Sigmoid colon (tissue), 7 donors: ENCODE data around the gene HELZ2. TPM values are rescaled to one million over a fixed set of nuclear protein-coding genes. Genes with fewer than 3 reads are reported as not detected.

Experiments used
- DNase-seq: peaks from one replicate; pipeline ENCODE4 v3.0.0-alpha.2; 2019
- H3K27ac ChIP-seq, 4 donors: fragments of 200-600 bp; sonication (generic); one replicate each; pipeline ENCODE4 v1.5.1; 2016 to 2019; ENCODE audit warnings: mild to moderate bottlenecking in 1 of 4
- H3K27me3 ChIP-seq, 3 donors: fragments of 200-600 bp; sonication (generic); one replicate each; pipeline ENCODE4 v1.5.1; 2019; ENCODE audit warnings: mild to moderate bottlenecking in 1 of 3
- H3K36me3 ChIP-seq, 4 donors: fragments of 200-600 bp; sonication (generic); one replicate each; pipeline ENCODE4 v1.5.1; 2016 to 2019
- H3K4me1 ChIP-seq, 4 donors: fragments of 200-600 bp; sonication (generic); one replicate each; pipeline ENCODE4 v1.5.1; 2017 to 2019
- H3K4me3 ChIP-seq, 4 donors: fragments of 200-600 bp; sonication (generic); one replicate each; pipeline ENCODE4 v1.5.1; 2017 to 2019; ENCODE audit warnings: mild to moderate bottlenecking in 2 of 4, moderate library complexity in 1 of 4
- H3K9me3 ChIP-seq, 4 donors: fragments of 200-600 bp in 3 of 4; sonication (generic) in 3 of 4; one replicate each; pipeline versions ENCODE4 v1.5.1 to v1.6.1; 2013 to 2019
- EP300 ChIP-seq, 4 donors: sonication (generic); formaldehyde crosslinking; IDR thresholded peaks; one replicate each; pipeline ENCODE4 v1.6.1; 2017; ENCODE audit warnings: antibody characterized with exemption in 4 of 4
- POLR2A ChIP-seq, 2 donors: fragments of 450-650 bp; IDR thresholded peaks; one replicate each; pipeline ENCODE4 v1.6.1; 2016; ENCODE audit warnings: antibody characterized with exemption in 2 of 2, mild to moderate bottlenecking in 2 of 2, moderate library complexity in 2 of 2
- POLR2AphosphoS5 ChIP-seq, 4 donors: sonication (generic); formaldehyde crosslinking; IDR thresholded peaks; one replicate each; pipeline ENCODE4 v1.6.1; 2017; ENCODE audit warnings: antibody characterized with exemption in 4 of 4
- WGBS, 2 donors: extraction: QIAGEN DNeasy Blood & Tissue Kit; methylation state at CpG; one replicate each; pipeline ENCODE4 v1.1.7; 2013; 5-methylcytosine and 5-hydroxymethylcytosine counted together
- intact Hi-C: fragments of 100-400 bp; cut with DNase I; formaldehyde crosslinking; loops from one replicate; pipeline ENCODE4 v1.15.1; 2023
- polyA plus RNA-seq, 3 donors: library from polyadenylated mRNA; stranded (reverse); fragments of 200-250 nt; gene quantifications; one replicate each; pipeline ENCODE4 v1.2.3, GENCODE V29; 2013
- total RNA-seq, 4 donors: library from RNA; depleted of rRNA; stranded (reverse); fragments of >200 nt; gene quantifications; one replicate each; pipeline ENCODE4 v1.1.0, GENCODE V29; 2016
- TF ChIP-seq, protein P1 (sequence below), 4 experiments: fragments of 450-650 bp in 3 of 4; fragments of 200-600 bp in 1 of 4; IDR thresholded peaks; one replicate each; pipeline ENCODE4 v1.5.1; 2016 to 2019; ENCODE audit warnings: antibody characterized with exemption in 4 of 4, mild to moderate bottlenecking in 3 of 4, moderate library complexity in 2 of 4
- donor health status: healthy with polysubstance abuse.
- donor health status: Bipolar disorder and iron deficiency.
- donor health status: healthy.

The HELZ2 gene
- total and polyA plus RNA-seq, 7 donors: 1.2 to 48.1 (median 13.6) TPM

DNA sequence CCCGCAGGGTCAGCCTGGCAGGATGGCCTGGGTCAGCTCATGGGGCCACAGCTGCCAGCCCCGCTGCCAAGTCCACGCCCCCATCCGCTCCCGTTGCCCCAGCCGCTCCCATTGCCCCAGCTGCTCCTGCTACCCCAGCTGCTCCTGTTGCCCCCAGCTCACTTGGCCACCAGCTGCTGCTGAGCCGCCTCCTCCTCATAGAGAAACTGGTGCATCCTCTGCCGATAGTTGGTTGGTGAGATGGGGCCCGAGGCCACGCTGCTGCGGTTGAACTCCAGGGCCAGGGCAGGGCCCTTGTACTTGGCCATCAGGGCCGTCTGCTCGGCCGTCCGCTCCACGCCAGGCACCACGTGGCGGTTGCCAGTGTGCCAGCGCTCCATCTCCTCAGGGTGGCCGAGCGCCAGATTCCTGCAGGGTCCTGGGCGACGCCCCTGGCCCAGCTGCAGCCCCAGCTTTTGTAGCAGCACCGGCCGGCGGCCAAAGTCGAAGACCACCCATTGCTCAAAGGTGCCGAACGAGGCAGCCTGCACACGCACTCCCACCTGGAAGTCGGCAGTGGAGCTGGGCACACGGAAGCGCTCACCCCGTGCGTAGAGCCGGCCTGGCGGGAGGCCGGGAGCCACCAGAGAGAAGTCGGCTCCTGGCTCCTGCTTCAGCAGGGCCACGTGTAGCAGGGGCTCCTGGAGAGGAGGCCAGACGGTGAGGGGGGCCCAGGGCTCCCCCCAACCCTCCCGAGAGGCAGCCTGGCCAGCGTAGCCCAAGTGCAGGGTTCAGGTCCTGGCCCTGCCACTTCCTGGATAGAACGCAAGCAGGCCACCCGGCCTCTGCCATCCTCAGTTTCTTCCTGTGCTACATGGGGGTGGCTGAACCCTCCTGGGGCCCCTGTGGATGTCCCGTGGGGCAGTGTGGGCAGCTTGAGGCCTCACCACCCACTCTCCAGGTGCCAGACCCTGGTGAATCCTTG is 4.8 kb downstream of the HELZ2 start:
- Histone ChIP-seq H3K36me3 (peaks cover 0 to 24% (median 2%) of the 10 kb centered on the region in 4 donors), H3K4me3 (no peak overlapping the region), H3K9me3 (no peaks in the 10 kb centered on the region), H3K4me1 (peaks cover 0 to 22% (median 13%) of the 10 kb centered on the region in 4 donors), H3K27ac (no peak overlapping the region), H3K27me3 (no peaks in the 10 kb centered on the region)
- intact Hi-C loops: no loop called here
- WGBS, 2 donors: 90 to 91% methylated on average over 46 of the region's 46 CpGs
- TF ChIP-seq POLR2AphosphoS5 (IDR thresholded peaks at IDR 0.05) (no peak), EP300 (IDR thresholded peaks at IDR 0.05) (no peak), POLR2A (IDR thresholded peaks at IDR 0.05) (no peak)
- TF ChIP-seq, protein P1, sequence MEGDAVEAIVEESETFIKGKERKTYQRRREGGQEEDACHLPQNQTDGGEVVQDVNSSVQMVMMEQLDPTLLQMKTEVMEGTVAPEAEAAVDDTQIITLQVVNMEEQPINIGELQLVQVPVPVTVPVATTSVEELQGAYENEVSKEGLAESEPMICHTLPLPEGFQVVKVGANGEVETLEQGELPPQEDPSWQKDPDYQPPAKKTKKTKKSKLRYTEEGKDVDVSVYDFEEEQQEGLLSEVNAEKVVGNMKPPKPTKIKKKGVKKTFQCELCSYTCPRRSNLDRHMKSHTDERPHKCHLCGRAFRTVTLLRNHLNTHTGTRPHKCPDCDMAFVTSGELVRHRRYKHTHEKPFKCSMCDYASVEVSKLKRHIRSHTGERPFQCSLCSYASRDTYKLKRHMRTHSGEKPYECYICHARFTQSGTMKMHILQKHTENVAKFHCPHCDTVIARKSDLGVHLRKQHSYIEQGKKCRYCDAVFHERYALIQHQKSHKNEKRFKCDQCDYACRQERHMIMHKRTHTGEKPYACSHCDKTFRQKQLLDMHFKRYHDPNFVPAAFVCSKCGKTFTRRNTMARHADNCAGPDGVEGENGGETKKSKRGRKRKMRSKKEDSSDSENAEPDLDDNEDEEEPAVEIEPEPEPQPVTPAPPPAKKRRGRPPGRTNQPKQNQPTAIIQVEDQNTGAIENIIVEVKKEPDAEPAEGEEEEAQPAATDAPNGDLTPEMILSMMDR (IDR thresholded peaks at IDR 0.05): no peak
- no peak for DNase-seq

DNA sequence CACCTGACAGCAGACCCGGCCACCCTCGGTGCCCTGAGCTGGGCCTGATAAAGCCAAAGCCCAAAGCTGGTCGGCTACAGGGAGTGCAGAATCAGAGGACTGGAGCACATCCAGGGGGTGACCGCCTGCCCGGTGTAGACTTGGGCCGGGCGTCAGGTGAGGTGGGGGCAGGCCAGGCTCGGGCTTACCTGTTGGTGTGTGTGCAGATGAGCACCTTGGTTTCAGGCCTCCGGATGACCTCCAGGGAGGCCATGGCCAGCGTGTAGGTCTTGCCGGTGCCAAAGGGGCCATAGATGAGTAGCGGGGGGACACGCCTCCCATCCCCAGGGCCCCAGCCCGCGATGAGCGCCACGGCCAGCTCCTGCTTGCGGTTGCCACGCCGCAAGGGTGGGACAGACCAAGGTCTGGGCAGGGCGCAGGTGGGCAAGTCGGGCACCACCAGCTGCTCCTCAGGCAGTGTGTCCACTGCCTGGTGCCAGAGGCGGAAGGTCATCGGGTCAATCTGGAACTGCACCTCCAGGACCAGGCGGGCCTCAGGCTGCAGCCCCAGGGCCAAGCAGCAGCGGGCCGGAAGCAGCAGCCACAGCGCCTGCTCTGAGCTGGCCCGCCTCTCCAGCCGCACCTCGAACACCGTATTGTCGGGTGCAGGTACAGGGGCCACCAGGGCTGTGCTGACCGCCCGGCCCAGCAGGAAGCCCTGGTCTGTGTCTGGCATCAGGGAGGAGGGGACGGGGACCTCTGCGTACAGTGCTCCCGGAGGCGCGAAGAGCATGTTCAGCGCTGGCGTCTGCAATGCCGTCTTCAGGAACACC is 5.7 kb downstream of the HELZ2 start:
- H3K4me3 ChIP-seq: no peak overlapping the region
- intact Hi-C loops: no loop called here
- no peak for DNase-seq
- no peaks in the 10 kb centered on the region for H3K9me3 ChIP-seq
- peaks cover 0 to 32% (median 11%) of the 10 kb centered on the region in 4 donors for H3K36me3 ChIP-seq
- no peaks in the 10 kb centered on the region for H3K27me3 ChIP-seq
- no peak overlapping the region for H3K27ac ChIP-seq
- TF ChIP-seq EP300 (IDR thresholded peaks at IDR 0.05) (no peak), POLR2A (IDR thresholded peaks at IDR 0.05) (no peak), POLR2AphosphoS5 (IDR thresholded peaks at IDR 0.05) (no peak)
- TF ChIP-seq, protein P1 (IDR thresholded peaks at IDR 0.05): no peak
- WGBS, 2 donors: 64 to 84% methylated on average over 43 of the region's 43 CpGs
- H3K4me1 ChIP-seq: peaks cover 0 to 15% (median 8%) of the 10 kb centered on the region in 4 donors

DNA sequence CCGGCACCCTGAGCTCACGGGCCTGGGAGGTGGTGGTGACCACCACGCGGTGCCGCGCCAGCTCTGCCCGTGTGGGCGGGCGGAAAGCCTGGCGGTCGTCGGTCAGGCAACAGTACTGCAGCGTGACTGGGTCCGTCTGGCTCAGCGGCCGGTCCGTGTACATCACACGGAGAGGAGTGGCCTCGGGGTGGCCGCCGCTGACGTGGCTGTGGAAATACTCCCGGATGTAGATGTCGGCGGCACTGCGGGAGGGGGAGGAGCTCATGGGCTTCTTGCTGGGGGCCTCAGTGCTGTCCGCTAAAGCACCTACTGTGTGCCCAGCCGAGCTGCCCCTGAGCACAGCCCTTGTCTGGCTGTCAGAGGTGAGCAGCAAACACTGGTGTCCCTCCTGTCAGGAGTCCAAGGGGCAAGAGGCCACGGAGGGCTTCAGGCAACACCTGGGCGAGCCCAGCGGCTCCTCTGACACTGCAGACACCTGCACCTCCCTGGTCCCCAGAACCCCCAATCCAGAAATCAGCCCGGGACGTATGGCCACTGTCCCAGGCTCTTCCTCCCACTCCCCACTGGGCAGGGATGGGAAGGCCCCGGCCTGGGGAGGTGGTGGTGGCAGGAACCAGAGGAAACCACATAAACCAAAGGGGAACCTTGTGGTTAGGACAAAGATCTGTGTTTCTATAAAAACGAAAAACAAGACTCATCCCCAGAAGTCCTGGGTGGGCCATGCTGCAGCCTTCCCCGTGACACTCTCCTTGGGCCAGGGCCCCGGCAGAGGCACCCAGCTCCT is 6.5 kb downstream of the HELZ2 start:
- TF ChIP-seq POLR2AphosphoS5 (IDR thresholded peaks at IDR 0.05) (no peak), EP300 (IDR thresholded peaks at IDR 0.05) (no peak), POLR2A (IDR thresholded peaks at IDR 0.05) (no peak)
- TF ChIP-seq, protein P1 (IDR thresholded peaks at IDR 0.05): no peak
- WGBS, 2 donors: 66 to 80% methylated on average over 37 of the region's 37 CpGs
- Histone ChIP-seq H3K27me3 (no peaks in the 10 kb centered on the region), H3K36me3 (peaks cover 0 to 37% (median 15%) of the 10 kb centered on the region in 4 donors), H3K4me3 (no peak overlapping the region), H3K27ac (no peak overlapping the region), H3K9me3 (no peaks in the 10 kb centered on the region), H3K4me1 (peaks cover 0 to 7% (median under 1%) of the 10 kb centered on the region in 4 donors)
- no peak for DNase-seq
- intact Hi-C loops: no loop called here

DNA sequence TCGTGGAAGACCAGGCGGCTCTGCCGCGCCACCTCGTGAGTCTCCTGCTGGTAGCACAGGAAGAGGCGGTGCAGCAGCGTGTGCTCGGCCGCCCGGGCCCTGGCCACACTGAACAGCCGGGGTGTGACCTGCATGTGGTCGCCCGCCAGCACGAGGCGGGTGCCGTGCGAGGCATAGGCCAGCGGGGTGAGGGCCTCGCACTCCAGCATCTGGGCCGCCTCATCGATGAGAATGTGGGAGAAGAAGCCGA is 7.0 kb downstream of the HELZ2 start:
- intact Hi-C loops: no loop called here
- H3K27me3 ChIP-seq: no peaks in the 10 kb centered on the region
- H3K36me3 ChIP-seq: peaks cover 4 to 37% (median 20%) of the 10 kb centered on the region in 4 donors
- H3K4me1 ChIP-seq: peaks cover 0 to 2% (median 0%) of the 10 kb centered on the region in 4 donors
- TF ChIP-seq POLR2A (IDR thresholded peaks at IDR 0.05): no peak
- TF ChIP-seq POLR2AphosphoS5 (IDR thresholded peaks at IDR 0.05): no peak
- TF ChIP-seq, protein P1 (IDR thresholded peaks at IDR 0.05): no peak
- TF ChIP-seq EP300 (IDR thresholded peaks at IDR 0.05): no peak
- H3K27ac ChIP-seq: no peak overlapping the region
- H3K9me3 ChIP-seq: no peaks in the 10 kb centered on the region
- no peak for DNase-seq
- no peak overlapping the region for H3K4me3 ChIP-seq
- 88 to 92% methylated on average over 22 of the region's 22 CpGs for WGBS, 2 donors
